Endothelial cell of umbilical vein (primary cell): Measurements from ENCODE around the gene FANCC.

Experiments used
- EZH2 ChIP-seq: IDR thresholded peaks from 2 replicates; pipeline ENCODE4 v1.6.1; 2012; ENCODE audit warnings: borderline replicate concordance, low read depth, mild to moderate bottlenecking, moderate library complexity, low read length, inconsistent platforms; ENCODE audit not compliant: severe bottlenecking
- GATA2 ChIP-seq: IDR thresholded peaks from 2 replicates; pipeline ENCODE4 v1.7.0; 2011; ENCODE audit warnings: low read depth, mild to moderate bottlenecking, moderate library complexity, mixed read lengths, low read length; ENCODE audit not compliant: insufficient read length, insufficient read depth
- MYC ChIP-seq: IDR thresholded peaks from one replicate; pipeline ENCODE4 v1.6.1; 2011; ENCODE audit warnings: mild to moderate bottlenecking, low read depth, low read length
- POLR2A ChIP-seq: IDR thresholded peaks from 2 replicates; pipeline ENCODE4 v1.6.1; 2012; ENCODE audit warnings: low read depth, mild to moderate bottlenecking, control low read depth, low read length
- POLR2AphosphoS5 ChIP-seq: IDR thresholded peaks from 2 replicates; pipeline ENCODE4 v1.6.1; 2012; ENCODE audit warnings: low read depth, mild to moderate bottlenecking, control low read depth, low read length, moderate library complexity; ENCODE audit not compliant: insufficient read depth
- TF ChIP-seq, protein P1 (sequence below), 2 donors: IDR thresholded peaks; 1 replicate in 1 of 2; 2 replicates in 1 of 2; pipeline ENCODE4 v1.5.1; 2011; ENCODE audit warnings: low read length in 2 of 2, mild to moderate bottlenecking in 2 of 2, moderate library complexity in 2 of 2, control low read depth in 1 of 2, inconsistent platforms in 1 of 2, low read depth in 1 of 2; ENCODE audit not compliant: insufficient read depth in 1 of 2; ENCODE audit errors: extremely low read depth in 1 of 2
- TF ChIP-seq, protein P2 (sequence below): IDR thresholded peaks from 2 replicates; pipeline ENCODE4 v1.6.1; 2011; ENCODE audit not compliant: insufficient read depth, insufficient read length

DNA sequence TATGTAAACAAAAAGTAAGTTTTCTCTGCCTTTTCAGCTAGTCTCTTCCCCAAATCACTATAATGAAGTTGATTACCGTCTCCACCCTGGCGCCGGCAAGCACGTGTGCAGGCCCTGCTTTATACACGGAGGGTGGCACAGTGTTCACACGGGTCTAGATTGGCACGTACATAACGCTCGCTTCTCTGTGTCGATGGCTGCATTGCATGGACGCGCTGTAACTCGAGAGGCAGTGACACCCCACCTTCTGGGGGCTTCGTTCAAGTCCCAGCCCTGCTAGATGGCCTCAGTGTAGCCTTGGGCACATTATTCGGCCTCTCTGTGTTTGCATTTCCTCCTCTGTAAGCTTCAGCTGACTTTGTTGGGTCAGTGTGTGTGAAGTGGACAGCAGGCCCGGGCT lies 223.9 kb downstream of the FANCC start:
- TF ChIP-seq, protein P1, sequence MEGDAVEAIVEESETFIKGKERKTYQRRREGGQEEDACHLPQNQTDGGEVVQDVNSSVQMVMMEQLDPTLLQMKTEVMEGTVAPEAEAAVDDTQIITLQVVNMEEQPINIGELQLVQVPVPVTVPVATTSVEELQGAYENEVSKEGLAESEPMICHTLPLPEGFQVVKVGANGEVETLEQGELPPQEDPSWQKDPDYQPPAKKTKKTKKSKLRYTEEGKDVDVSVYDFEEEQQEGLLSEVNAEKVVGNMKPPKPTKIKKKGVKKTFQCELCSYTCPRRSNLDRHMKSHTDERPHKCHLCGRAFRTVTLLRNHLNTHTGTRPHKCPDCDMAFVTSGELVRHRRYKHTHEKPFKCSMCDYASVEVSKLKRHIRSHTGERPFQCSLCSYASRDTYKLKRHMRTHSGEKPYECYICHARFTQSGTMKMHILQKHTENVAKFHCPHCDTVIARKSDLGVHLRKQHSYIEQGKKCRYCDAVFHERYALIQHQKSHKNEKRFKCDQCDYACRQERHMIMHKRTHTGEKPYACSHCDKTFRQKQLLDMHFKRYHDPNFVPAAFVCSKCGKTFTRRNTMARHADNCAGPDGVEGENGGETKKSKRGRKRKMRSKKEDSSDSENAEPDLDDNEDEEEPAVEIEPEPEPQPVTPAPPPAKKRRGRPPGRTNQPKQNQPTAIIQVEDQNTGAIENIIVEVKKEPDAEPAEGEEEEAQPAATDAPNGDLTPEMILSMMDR (IDR thresholded peaks at IDR 0.05; ENCODE audit: extremely low read depth in 1 of 2, insufficient read depth in 1 of 2, low read depth in 1 of 2, low read length in 2 of 2), result no peak
- TF ChIP-seq POLR2A (no peak), EZH2 (no peak), MYC (no peak), POLR2AphosphoS5 (no peak), GATA2 (no peak)
- TF ChIP-seq, protein P2, sequence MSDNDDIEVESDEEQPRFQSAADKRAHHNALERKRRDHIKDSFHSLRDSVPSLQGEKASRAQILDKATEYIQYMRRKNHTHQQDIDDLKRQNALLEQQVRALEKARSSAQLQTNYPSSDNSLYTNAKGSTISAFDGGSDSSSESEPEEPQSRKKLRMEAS, result no peak
